HL-60/S4 treated with retinoic acid at 250 ng/mL for 4 days and 3 days (cell line): Measurements from ENCODE around the gene CFAP206.

Experiments used
- in situ Hi-C: fragments of 300-500 bp; cut with MboI; formaldehyde crosslinking; loops from 2 replicates; pipeline ENCODE4 v1.7.0; 2022; ENCODE audit warnings: low sequenced_read_pairs

Gene CFAP206, protein sequence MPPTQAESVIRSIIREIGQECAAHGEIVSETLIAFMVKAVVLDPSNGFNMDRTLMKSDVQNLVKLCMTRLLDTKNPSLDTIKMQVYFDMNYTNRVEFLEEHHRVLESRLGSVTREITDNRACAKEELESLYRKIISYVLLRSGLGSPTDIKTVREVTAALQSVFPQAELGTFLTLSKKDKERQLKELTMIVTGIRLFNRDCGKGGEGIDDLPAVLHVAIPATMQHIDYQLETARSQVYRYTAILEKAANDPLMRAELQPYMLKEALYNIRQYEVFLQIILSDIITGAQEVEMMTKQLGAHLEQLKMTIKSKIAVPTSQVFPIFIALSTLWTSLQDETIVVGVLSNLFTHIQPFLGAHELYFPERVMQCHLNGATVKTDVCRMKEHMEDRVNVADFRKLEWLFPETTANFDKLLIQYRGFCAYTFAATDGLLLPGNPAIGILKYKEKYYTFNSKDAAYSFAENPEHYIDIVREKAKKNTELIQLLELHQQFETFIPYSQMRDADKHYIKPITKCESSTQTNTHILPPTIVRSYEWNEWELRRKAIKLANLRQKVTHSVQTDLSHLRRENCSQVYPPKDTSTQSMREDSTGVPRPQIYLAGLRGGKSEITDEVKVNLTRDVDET

DNA sequence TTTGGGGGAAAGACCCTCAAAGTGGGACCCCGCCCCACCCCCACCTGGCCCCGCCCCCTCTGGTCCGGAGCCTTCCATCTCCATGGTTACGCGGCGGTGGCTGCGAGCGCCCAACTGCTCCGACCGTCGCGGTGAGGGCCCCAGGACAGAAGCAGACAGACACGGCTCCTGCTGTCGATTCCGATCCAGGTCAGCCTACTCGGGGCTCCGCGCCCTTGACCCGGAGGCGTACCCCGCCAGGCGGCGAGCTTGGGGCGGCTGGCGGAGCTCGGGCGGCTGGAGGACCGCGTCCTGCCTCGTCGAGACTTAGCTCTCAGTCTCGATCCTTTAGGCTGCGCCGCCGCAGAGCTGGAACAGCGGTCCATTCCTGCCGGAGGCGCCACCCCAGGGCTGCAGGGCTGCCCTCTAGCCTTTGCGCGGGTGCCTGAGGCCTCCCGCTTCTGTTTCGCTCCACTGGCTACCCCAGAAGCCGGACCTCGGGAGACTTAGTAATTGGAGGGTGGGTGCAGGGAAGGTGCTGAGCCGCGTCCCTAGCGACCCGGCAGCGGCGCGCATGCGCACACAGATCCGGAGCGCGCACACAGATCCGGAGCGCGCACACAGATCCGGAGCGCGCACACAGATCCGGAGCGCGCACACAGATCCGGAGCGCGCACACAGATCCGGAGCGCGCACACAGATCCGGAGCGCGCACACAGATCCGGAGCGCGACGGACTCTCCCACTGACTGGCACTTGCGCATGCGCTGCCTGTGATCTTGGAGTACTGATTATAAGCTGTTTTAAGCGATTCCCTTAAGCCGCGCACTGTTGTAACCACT is at the start of gene CFAP206:
TSS of gene CFAP206 (plus strand) at position 72 of the 820 bp plus-strand sequence. CDS start 1,868 bp downstream, outside the sequence.
- in situ Hi-C loops, result no loop called here

DNA sequence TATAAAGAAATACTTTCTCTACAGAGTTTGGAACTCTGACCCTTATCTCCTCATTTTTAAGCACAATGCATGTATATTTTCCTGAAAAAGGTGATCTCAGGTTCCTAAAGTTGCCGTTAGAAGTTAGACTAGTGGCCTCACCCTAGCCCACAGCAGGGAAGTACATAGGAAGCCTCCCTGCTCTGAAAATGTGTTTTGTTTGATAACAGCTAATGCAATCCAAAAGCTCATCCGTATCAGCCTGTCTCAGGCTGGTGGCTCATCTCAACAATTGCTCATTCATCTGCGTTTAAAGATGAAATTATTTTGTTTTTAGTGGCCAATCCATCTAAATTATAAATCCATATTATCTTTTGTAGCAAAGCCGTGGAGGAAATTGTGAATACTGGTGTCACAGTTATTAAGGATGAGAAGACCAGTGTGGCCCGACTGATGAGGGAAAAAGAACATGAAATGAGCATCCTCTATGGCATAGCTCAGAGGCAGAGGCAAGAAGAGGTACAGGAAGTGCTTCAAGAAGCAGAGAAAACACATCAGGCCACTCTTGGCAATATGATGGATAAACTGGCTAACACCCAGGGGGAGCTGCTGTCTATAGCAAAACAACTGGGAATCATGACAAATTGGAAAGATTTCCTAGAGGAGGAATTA is 43.0 kb upstream of the CFAP206 start:
- in situ Hi-C loops, result no loop called here

DNA sequence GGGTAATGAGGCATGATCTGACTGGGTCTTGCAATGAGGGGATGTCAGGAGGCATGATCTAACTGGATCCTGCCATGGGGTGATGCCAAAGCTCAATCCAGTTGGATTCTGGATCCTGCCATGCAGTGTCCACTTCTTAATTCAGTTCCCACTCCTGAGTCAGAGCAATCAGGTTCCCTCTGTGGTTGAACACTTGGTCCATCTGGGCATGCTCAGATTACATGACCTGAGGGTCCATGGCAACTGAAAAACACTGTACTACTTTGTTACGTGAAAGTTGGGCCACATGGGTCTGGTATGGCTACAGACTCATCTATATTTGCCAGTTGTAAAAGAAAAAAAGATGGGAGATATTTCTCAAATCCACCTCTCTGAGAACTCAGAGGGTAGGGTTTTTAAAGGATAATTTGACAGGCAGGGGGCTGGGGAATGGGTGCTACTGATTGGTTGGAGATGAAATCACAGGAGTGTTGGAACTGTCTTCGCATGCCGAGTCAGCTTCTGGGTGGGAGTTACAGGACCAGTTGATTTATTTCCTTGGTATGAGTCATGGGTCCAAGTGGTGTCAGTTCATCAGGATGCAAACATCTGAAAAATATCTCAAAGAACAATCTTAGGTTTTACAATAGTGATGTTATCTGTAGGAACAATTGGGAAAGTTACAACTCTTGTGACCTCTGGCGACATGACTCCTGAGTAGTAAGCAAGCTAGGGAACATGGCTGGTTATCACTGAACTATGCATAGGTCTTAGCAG is 41.5 kb upstream of the CFAP206 start:
- in situ Hi-C loops, result no loop called here

DNA sequence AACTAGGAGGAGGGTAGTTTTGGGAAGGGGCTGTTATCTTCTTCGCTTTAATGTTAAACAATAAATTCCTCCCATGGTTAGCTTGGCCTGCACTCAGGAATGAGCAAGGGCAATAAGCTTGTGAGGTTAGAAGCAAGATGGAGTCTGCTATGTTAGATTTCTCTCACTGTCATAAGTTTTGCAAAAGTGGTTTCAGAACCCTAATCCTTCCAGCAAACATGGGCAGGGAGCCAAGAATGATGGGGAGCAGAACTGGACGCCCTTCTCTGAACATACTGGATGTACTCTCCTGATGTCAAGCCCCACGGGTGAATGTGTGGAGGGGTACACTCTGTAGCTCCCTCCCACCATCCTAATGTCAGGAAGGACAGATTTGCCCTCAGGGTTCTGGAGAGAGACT is 40.9 kb upstream of the CFAP206 start:
- in situ Hi-C loops, result no loop called here

DNA sequence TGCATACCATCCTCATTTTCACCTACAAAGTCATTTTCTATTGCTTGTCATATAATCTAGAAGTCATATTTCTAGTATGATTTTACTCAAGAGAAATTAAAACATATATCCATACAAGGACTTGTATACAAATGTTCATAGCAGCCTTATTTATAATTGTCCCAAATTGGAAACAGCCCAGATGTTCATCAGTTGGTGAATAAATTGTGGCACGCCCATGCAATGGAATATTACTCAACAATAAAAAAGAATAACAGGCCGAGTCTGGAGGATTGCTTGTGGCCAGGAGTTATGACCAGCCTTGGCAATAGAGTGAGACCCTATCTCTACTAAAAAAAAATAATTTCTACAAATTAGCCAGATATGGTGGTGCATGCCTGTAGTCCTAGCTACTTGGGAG is 34.4 kb upstream of the CFAP206 start:
- in situ Hi-C loops, result no loop called here

DNA sequence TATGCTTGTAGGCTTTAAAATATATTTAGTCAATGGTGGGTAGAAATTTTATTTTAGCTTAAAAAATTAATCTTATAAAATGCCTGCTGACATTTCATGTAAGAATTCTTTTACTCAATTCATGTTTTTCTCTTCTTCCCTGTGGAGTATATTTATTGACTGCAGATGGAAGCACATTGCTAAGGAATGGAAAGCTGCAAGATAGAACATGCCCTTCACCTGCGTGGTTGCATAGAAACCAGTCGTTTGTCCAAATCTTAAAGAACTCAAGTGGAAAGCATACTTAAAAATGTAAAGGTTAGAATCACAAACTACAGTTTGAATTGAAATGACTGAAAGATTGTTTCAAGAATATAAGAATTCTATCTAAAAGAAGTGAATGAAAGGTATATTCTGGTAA is 32.5 kb upstream of the CFAP206 start:
- in situ Hi-C loops, result no loop called here

DNA sequence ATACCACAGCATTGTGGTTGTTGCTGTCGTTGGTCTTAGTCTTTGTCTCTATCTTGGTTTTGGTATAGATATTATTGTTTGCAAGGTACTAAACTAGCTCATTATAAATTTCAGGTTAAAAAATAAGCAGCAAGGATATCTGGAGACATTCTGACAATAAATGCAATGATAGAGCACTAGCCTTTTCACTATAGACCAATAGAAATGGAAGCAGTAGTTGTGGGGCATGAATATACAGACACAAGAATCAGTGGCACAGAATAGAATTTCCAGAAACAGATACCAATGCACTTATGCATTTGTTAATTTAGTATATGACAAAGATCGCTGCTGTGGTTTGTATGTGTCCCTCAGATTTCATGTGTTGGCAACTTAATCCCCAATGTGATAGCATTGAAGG is 31.1 kb upstream of the CFAP206 start:
- in situ Hi-C loops, result no loop called here

GRCh38 chr6:87378947-87379346 is 28.8 kb upstream of the CFAP206 start:
- in situ Hi-C loops, result no loop called here

GRCh38 chr6:87382861-87383260 is 24.9 kb upstream of the CFAP206 start:
- in situ Hi-C loops, result no loop called here

DNA sequence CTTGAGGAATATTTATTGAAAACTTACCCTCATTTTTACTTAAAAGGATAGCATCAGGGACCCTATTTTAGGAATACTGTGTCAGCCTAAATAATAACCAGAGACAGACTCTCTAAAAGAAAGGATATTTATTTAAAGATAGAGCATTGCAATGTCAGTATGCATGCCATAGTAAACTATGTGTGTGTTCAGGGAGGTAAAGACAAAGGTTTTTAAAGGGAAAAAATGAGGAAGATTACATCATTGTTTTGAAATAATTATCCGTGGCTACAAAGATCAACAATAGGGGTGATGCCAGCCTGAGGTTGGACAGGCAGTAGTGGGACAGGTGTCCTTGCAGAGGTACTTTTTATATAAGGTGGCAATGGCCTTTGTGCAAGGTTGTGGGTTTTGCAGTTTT is 23.7 kb upstream of the CFAP206 start:
- in situ Hi-C loops, result no loop called here

DNA sequence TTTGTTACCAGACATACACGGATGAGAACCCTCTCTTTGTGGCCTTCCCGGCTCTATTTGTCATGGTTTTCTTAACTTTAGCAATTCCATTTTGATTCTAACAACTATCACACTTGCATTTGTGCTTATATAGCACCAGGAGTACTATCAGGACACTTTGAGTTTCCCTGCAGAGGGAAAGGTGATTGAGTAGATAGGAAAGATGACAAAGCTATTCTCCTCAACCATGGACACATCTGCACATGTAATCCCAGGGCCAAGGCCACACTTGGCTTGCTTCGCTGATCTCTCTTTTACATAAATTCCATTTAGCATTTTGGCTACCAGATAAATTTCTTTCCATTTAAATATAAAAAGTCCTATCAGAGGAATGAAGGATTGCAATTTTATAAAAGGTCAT is 23.3 kb upstream of the CFAP206 start:
- in situ Hi-C loops, result no loop called here

GRCh38 chr6:87391334-87391733 is 16.4 kb upstream of the CFAP206 start:
- in situ Hi-C loops, result no loop called here

DNA sequence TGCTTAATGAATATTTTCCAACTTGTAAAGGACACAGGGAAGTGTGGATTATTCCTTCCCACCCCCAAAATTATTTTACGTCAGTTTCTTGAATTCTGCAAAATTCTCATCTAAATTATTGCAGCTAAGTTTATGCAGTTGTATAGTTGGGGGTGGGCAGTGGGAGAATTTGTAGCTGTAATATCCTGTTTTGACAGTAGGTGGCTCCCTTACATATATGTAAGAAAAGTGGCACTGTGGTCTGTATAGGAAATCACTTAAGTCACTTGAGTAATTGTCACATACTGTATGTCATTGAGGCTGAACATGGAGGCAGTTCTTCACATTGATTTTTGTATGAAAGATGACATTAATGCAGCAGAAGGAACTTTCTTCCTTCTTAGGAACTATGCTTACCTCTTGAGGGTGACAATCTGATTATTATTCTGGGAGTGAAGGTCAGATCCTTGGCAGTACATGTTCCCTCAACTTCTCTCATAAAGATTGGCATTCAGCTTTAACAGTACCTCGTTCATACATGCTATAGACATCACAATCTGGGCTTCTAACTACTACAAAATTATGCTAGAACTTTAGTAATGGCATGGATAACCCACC is 14.6 kb upstream of the CFAP206 start:
- in situ Hi-C loops, result no loop called here

DNA sequence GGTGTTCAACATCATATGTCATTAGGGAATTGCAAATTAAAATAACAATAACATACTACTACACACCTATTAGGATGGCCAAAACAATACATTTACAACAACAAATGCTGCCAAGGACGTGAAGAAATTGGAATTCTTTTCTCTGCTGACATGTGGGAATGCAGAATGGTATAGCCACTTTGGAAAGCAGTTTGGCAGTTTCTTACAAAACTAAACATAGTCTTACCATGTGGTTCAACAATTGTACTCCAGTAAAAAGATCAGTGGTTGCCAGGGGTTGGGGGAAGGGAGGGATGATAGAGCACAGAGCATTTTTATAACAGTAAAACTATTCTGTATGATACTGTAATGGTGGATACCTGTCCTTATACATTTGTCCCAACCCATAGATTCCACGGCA is 12.3 kb upstream of the CFAP206 start:
- in situ Hi-C loops, result no loop called here

DNA sequence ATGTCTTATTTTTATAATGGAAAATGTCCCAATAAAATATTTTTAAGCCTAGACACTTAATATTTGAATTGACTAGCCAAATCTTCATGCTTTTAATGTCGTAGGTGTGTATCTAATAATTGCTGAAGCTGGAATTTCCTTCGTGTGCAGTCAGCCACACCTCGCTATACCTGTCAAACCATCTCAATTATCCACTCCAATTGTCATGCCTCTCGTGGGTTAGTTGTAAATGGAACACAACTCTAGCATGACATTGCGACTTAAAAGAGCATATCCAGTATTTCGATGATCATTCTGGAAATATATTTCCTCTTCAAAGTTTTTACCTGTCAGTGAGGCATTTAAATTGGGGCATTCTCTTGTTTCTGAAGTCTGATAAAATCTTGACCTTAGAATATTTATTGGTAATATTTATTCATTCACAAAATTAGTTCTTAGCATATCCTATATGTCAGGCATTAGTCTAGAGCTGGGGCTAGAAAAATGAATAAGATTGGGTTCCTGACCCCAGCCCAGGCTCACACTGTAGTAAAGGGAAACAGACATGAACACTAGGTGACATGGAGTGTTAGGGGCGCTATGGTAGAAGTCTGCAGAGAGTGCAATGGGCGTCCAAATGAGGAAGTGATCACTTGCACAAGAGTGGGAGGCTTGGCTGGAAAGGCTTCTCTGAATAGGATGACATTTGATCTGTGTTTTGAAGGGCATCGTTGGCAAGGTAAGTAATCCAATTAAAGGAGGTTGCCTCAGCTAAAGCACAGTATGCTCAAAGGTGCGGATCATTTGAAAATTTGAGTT is 11.0 kb upstream of the CFAP206 start:
- in situ Hi-C loops, result no loop called here

DNA sequence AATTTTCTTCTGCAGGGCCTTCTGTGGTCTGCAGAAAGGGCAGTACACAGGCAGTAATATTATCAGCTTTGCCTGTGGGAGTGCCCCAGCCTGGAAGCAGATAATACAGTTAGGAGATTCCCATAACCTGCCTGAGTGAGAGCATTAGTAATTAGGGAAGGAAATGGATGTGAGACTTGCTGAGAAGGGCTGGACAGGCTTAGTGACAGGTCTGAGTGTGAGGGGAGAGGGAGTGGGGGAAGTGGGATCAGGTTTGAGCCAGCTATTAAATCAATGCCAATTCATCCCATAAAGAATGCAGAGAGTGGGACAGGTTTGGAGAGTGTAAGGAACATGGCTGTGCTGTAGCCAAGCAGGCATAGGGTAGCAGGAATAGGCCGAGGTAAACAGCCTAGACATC is 10.1 kb upstream of the CFAP206 start:
- in situ Hi-C loops, result no loop called here

DNA sequence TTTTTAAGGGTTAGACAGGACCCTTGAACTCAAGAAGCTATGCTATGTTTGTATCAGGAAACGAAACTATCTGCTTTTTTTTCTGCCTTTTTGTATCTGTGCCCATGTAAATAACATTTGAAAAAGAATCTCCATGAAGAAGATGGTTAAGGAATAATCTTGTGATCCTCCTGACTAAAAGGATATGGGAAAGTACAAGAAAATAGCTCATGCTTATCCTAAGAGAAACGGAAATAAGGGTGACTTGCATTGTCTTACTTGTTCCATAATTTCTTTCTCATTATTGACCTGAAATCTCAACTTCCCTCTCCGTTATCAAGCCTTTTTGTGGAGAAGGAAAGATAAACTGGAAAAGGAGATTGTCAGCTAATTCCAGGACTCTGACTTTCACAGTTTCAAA is 5.9 kb upstream of the CFAP206 start:
- in situ Hi-C loops, result no loop called here

DNA sequence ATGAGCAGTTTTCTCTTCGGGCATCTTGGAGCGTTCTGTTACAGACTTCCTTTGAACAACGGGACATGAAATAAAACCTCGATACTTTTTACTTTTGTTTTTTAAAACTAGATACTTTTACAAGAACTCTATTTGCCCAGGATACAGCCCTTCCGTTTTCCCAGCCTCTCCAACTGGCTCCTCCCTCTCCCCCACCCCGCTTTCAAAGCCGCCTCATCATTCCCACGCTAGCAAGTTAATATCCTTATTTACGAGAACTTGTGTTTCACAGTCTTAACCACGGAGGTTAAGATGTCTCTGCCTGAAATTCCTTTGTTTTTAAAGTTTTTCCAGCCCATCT is 241 bp upstream of the CFAP206 start:
- in situ Hi-C loops, result no loop called here

DNA sequence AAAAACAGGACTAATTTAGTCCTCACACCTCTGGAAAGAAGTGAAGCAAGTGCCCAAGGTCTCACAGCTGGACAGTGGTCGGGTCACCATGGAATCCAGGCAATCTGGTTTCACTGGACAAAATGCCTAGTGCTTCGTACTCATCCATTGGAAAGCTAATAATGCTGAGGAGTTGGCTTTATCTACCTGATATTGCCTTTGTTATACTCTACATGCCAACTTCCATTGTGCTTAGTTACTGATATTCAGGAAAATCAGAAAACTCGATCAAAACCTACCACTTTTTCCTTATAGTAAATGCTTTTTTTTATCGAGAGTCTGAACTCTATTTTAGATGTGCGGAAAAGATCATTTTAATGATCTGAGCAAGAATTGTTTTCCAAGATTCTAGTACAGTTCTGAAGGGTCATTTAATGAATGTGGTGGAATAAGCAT is 966 bp downstream of the CFAP206 start:
- in situ Hi-C loops, result no loop called here
